Lower leg skin (tissue), 4 donors: Measurements from ENCODE around the gene EP400. TPM values are rescaled to one million over a fixed set of nuclear protein-coding genes. Genes with fewer than 3 reads are reported as not detected.

Experiments
- DNase-seq, 2 donors: peaks; one replicate each; pipeline ENCODE4 v3.0.0-alpha.2; 2019; ENCODE audit warnings: low spot score in 2 of 2
- H3K4me3 ChIP-seq: fragments of 200-600 bp; sonication (generic); 2 replicates; pipeline ENCODE4 v1.5.1; 2017; ENCODE audit warnings: mild to moderate bottlenecking, low read depth; ENCODE audit not compliant: poor library complexity, severe bottlenecking
- POLR2A ChIP-seq, 2 donors: fragments of 450-650 bp; IDR thresholded peaks; one replicate each; pipeline ENCODE4 v1.6.1; 2016 to 2017; ENCODE audit warnings: antibody characterized with exemption in 2 of 2, mild to moderate bottlenecking in 1 of 2, moderate library complexity in 1 of 2
- WGBS, 2 donors: methylation state at CpG; one replicate each; pipeline ENCODE4 v1.1.5; 2018; 5-methylcytosine and 5-hydroxymethylcytosine counted together
- intact Hi-C: fragments of 100-400 bp; cut with DNase I; formaldehyde crosslinking; loops from one replicate; pipeline ENCODE4 v1.15.0; 2023; ENCODE audit warnings: low total_unique reads
- total RNA-seq, 4 donors: library from RNA; depleted of rRNA; stranded (reverse); fragments of >200 nt; gene quantifications; one replicate each; pipeline ENCODE4 v1.1.0, GENCODE V29; 2016
- TF ChIP-seq, protein P1 (sequence below), 3 donors: fragments of 450-650 bp; IDR thresholded peaks; one replicate each; pipeline ENCODE4 v1.5.1; 2016; ENCODE audit warnings: antibody characterized with exemption in 3 of 3, mild to moderate bottlenecking in 3 of 3, moderate library complexity in 2 of 3

EP400 gene
- total RNA-seq, 4 donors from 2014 or later, result 22.0 to 45.8 (median 24.6) TPM

DNA sequence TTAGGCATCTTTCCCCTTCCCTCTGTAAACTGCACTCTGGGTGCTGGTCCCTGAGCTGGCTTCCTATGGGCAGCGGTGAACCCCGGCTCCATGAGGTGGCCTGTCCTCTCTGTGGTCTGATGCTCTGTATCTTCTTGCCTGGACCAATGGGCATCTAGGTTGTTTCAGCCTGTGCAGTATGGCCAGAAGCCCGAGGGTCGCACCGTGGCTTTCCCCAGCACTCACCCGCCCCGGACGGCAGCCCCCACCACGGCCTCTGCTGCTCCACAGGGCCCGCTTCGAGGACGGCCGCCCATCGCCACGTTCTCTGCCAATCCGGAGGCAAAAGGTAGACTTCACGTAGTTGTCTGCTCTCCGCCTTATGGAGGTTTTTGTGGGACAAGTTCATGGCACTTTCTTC lies 70.1 kb downstream of the EP400 start:
- H3K4me3 ChIP-seq, result no peak overlapping the region
- TF ChIP-seq, protein P1, sequence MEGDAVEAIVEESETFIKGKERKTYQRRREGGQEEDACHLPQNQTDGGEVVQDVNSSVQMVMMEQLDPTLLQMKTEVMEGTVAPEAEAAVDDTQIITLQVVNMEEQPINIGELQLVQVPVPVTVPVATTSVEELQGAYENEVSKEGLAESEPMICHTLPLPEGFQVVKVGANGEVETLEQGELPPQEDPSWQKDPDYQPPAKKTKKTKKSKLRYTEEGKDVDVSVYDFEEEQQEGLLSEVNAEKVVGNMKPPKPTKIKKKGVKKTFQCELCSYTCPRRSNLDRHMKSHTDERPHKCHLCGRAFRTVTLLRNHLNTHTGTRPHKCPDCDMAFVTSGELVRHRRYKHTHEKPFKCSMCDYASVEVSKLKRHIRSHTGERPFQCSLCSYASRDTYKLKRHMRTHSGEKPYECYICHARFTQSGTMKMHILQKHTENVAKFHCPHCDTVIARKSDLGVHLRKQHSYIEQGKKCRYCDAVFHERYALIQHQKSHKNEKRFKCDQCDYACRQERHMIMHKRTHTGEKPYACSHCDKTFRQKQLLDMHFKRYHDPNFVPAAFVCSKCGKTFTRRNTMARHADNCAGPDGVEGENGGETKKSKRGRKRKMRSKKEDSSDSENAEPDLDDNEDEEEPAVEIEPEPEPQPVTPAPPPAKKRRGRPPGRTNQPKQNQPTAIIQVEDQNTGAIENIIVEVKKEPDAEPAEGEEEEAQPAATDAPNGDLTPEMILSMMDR (IDR thresholded peaks at IDR 0.05), result no peak
- TF ChIP-seq POLR2A (IDR thresholded peaks at IDR 0.05), result no peak
- intact Hi-C loops, result no loop called here
- 95 to 98% methylated on average over 18 of the region's 18 CpGs for WGBS, 2 donors
- DNase-seq, result no peak

DNA sequence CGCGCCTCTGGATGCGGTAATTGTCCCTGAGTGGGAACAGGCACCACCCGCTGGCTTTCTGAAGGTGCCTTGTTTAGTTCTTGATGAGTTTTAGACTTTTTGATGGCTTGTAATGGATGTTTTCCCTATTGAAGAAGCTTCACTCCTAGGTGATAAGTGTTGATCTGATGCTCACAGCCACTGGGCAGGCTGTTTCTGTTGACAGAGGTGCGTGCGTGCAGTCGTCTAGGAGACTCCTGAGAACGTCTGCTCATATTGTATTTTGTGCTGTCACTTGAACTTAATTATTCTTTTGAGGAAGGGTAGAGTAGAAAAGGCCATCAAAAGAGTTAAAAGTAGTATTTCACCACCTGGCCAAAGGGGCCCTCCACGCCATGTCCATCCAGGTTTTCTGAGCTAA lies 70.5 kb downstream of the EP400 start:
- DNase-seq, result no peak
- TF ChIP-seq POLR2A (IDR thresholded peaks at IDR 0.05), result no peak
- TF ChIP-seq, protein P1 (IDR thresholded peaks at IDR 0.05), result no peak
- no peak overlapping the region for H3K4me3 ChIP-seq
- intact Hi-C loops, result no loop called here
- WGBS, 2 donors, result 97 to 98% methylated on average over 9 of the region's 9 CpGs

DNA sequence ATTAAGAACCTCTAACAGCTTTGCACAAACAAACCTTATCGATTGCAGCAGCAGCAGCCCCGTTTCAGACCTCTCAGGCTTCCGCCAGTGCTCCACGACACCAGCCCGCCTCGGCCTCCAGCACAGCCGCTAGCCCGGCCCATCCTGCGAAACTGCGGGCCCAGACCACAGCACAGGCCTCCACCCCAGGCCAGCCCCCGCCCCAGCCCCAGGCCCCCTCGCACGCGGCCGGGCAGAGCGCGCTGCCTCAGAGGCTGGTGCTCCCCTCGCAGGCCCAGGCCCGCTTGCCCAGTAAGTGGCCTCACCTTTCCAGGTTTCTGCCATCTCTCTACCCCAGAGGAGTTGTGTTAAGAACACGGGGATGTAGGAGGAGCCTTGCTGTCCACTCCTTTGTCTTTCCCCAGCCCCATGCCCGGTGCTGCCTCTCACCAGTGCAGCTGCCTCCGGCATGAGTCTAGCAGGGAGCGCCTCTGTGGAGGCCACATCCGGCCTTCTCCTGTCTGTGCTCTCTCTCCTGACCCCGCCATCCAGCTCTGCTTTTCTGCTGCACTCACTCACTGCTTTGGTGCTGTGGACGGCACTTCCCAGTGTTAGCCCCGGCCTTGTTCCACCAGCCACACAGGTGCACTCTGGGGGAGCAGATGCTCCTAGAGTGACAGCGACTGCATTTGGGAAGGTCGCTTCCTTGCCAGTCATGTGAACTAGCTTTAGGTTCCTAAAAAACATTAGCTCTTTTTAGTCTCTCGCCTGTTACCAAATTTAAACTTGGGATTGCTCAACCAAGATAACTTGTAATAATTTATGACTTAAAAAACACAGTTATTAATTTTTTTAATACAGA lies 71.5 kb downstream of the EP400 start:
- intact Hi-C loops, result no loop called here
- DNase-seq, result peak in 1 of 2 donors; percentile 72
- TF ChIP-seq, protein P1 (IDR thresholded peaks at IDR 0.05), result no peak
- no peak for TF ChIP-seq POLR2A (IDR thresholded peaks at IDR 0.05)
- WGBS, 2 donors, result 92% methylated on average over 30 of the region's 30 CpGs
- no peak overlapping the region for H3K4me3 ChIP-seq

DNA sequence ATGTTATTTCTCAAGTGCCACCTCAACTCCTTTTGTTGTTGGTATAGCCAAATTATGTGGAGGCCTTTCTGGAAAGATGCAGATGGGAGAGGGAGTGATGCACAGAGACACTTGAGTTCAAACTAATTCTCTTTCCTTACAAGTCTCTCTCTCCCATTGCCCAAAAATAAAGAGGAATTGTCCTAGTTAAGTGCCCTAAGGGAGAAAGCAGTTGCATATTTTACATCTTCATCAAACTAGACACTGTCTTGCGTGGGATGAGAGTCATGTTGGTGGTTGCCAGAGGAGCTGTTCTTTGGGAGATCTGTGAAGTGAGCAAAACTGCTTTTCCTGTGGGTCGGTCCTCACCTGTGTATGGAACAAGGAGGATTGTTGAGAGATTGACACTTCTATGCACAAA lies 72.2 kb downstream of the EP400 start:
- WGBS, 2 donors, result 84 to 86% methylated on average over 2 of the region's 2 CpGs

DNA sequence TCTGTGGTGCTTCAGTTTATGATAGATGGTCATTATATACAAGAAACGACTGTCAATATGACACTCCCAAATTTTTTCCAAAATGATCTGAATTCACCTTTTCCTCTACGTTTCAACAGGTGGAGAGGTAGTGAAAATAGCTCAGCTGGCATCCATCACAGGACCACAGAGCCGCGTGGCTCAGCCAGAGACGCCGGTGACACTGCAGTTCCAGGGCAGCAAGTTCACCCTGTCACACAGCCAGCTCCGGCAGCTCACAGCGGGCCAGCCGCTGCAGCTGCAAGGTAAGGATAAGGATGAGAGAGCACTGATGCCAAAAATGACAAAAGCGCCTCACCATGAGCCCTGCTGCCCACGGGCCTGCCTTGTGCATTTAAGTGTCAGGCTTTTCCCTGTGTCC lies 73.9 kb downstream of the EP400 start:
- H3K4me3 ChIP-seq, result no peak overlapping the region
- intact Hi-C loops, result no loop called here
- TF ChIP-seq, protein P1 (IDR thresholded peaks at IDR 0.05), result no peak
- TF ChIP-seq POLR2A (IDR thresholded peaks at IDR 0.05), result no peak
- DNase-seq, result no peak
- 89 to 93% methylated on average over 11 of the region's 11 CpGs for WGBS, 2 donors

More for the DNA sequence above, 72.2 kb downstream of the EP400 start:
- no peak for DNase-seq
- TF ChIP-seq, protein P1 (IDR thresholded peaks at IDR 0.05), result no peak
- no peak for TF ChIP-seq POLR2A (IDR thresholded peaks at IDR 0.05)
- no peak overlapping the region for H3K4me3 ChIP-seq
- intact Hi-C loops, result no loop called here
